Activated naive CD4-positive, alpha-beta T cell treated with anti-CD3 and anti-CD28 coated beads, Interleukin-2, amount 10 ng/mL, durations not matched to agents 7 days and 5 days (primary cell): ENCODE data around the gene KLHL25.
"Not testable (repeated sequence)": the region's sequence is repeated elsewhere in the genome, so short reads cannot be mapped to it uniquely, and the experiment has no call there.

Experiments
- CTCF ChIA-PET: fragments of 350-600 bp; sonication (Branson Sonifier 250); formaldehyde crosslinking; loops from one replicate; lab custom pipeline; 2021; ENCODE audit warnings: antibody characterized with exemption; lab: Charles Lee
- DNase-seq: peaks from one replicate; pipeline ENCODE4 v3.0.0-alpha.2; 2020
- H3K27ac Mint-ChIP-seq: one replicate; pipeline ENCODE4 v1.8.0; 2021; ENCODE audit warnings: mild to moderate bottlenecking, moderate library complexity, mixed read lengths
- H3K27me3 Mint-ChIP-seq: one replicate; pipeline ENCODE4 v1.8.0; 2021; ENCODE audit warnings: mild to moderate bottlenecking, mixed read lengths
- H3K36me3 Mint-ChIP-seq: one replicate; pipeline ENCODE4 v1.8.0; 2021; ENCODE audit warnings: mixed read lengths
- H3K4me1 Mint-ChIP-seq: one replicate; pipeline ENCODE4 v1.8.0; 2021; ENCODE audit warnings: mixed read lengths
- H3K4me3 Mint-ChIP-seq: one replicate; pipeline ENCODE4 v1.8.0; 2021; ENCODE audit warnings: mild to moderate bottlenecking, moderate library complexity, mixed read lengths
- H3K9me3 Mint-ChIP-seq: one replicate; pipeline ENCODE4 v1.8.0; 2021; ENCODE audit warnings: mixed read lengths

Gene KLHL25

GRCh38 chr15:85794598-85795336 is at the start of gene KLHL25:
Gene KLHL25, minus strand, starts transcription at chr15:85794925. Its CDS starts 25,115 bp downstream, at chr15:85769810.
- Mint-ChIP-seq H3K4me1 (peaks cover 33% of the 10 kb centered on the region), H3K36me3 (peaks cover 3% of the 10 kb centered on the region), H3K27me3 (peaks cover 24% of the 10 kb centered on the region), H3K27ac (peak within 1 kb of the TSS; percentile 91), H3K9me3 (peaks cover 1% of the 10 kb centered on the region), H3K4me3 (peak within 1 kb of the TSS; percentile 85)
- CTCF ChIA-PET = interaction anchor here (0.8 kb wide), 1 partner anchor 65 kb away, joined by 3 read pairs; no protein-coding TSS in a partner anchor
- DNase-seq = peak; percentile 96

DNA sequence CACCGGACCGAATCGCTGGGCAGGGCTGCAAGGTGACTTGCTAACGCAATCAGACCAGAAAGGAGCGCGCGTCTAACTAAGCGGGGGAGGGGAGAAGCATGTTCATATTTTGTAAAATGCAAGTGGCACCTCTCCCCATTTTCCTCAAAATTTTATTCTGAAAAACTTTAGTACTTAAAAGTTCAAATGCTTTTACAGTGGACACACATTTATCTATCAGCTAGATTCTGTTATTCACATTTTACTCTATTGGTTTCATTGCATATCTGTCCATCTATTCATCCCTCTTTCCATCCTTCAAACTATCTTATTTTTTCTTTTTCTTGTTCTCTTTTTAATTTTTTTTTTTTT is 46.1 kb upstream of the KLHL25 start:
- no peak overlapping the region for H3K4me3 Mint-ChIP-seq

DNA sequence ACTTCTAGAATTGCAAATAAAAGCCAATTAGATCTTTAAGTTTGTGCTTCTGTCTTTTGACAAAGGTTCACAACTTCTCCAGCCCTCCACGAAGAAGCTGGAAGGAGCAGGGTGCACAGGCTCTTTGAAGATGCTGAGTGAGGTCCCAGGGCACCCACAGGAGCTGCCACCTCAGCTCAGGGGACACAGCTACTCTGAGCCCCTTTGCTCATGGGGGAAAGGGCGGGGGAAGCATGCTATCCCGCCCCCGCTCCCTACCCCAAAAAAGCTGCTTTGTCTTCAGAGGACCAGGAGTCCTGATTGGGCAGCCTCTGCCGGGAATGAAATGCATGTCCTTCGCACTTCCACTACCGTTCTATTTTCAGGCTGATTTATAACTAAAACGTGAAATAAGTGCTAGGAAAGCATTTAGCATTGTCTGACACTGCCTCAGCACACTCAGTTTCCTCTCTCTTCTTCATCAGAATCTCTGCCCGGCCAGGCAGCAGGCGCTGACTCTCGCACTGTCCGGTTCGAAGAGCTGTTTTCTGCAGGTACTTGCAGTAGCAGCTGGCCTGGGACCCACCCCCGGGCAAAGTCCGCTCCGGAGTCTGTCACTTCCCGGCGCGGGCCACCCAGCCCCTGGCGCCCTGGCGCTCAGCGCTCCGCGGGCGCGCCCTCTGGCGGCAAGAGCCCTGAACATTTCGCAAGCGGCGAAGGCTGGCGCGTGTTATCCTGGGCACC is 45.5 kb upstream of the KLHL25 start:
- CTCF ChIA-PET = interaction anchor here (0.7 to 3.8 kb wide), 15 partner anchors 10 to 544 kb away, joined by 3 to 64 read pairs (median 3); no protein-coding TSS in a partner anchor

More for the DNA sequence above, 46.1 kb upstream of the KLHL25 start:
- DNase-seq = no peak
- no peak overlapping the region for H3K27ac Mint-ChIP-seq
- H3K36me3 Mint-ChIP-seq = no peaks in the 10 kb centered on the region
- no peaks in the 10 kb centered on the region for H3K9me3 Mint-ChIP-seq
- H3K4me1 Mint-ChIP-seq = peaks cover 4% of the 10 kb centered on the region
- CTCF ChIA-PET = interaction anchor here (0.7 to 3.8 kb wide), 15 partner anchors 10 to 544 kb away, joined by 3 to 64 read pairs (median 3); no protein-coding TSS in a partner anchor
- H3K27me3 Mint-ChIP-seq = peaks cover 37% of the 10 kb centered on the region

DNA sequence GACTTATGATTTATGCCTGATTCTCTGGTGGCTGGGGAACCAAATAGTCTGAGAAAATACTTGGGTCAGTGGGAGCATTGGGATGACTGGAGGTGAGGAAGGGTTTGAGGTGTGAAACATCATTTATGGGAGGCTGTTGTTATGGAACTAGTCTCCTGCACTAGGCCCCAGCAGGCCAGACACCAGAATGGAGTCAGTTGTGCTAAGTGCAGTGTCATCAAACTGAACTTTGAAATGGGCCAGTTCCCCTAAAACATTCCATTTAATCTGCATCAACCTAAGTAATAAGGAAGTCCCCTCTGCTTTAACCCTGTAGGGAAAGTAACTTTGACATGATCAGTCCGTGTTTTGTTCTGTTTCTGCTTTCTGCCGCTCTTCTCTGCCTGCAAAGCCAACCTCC is 44.9 kb upstream of the KLHL25 start:
- Mint-ChIP-seq H3K36me3 (no peaks in the 10 kb centered on the region), H3K4me3 (no peak overlapping the region), H3K9me3 (no peaks in the 10 kb centered on the region), H3K27me3 (peaks cover 30% of the 10 kb centered on the region), H3K27ac (no peak overlapping the region), H3K4me1 (peaks cover 4% of the 10 kb centered on the region)
- no peak for DNase-seq
- CTCF ChIA-PET = interaction anchor here (0.9 to 3.8 kb wide), 9 partner anchors 11 to 543 kb away, joined by 3 to 64 read pairs (median 4); no protein-coding TSS in a partner anchor

More for the DNA sequence above, 45.5 kb upstream of the KLHL25 start:
- DNase-seq = peak; percentile 82
- Mint-ChIP-seq H3K27ac (no peak overlapping the region), H3K4me3 (peak overlapping the region; percentile 45), H3K4me1 (peaks cover 4% of the 10 kb centered on the region), H3K9me3 (no peaks in the 10 kb centered on the region), H3K27me3 (peaks cover 32% of the 10 kb centered on the region), H3K36me3 (no peaks in the 10 kb centered on the region)

- peaks cover 4% of the 10 kb centered on the region for H3K4me1 Mint-ChIP-seq
- DNase-seq = no peak
- peaks cover 30% of the 10 kb centered on the region for H3K27me3 Mint-ChIP-seq
- no peaks in the 10 kb centered on the region for H3K36me3 Mint-ChIP-seq
- CTCF ChIA-PET = interaction anchor here (0.6 to 2.4 kb wide), 5 partner anchors 60 to 112 kb away, joined by 3 to 6 read pairs (median 3); no protein-coding TSS in a partner anchor
- H3K4me3 Mint-ChIP-seq = no peak overlapping the region
- H3K27ac Mint-ChIP-seq = no peak overlapping the region
- no peaks in the 10 kb centered on the region for H3K9me3 Mint-ChIP-seq
Observed at GRCh38 chr15:85838655-85839054, 43.9 kb upstream of the KLHL25 start.

DNA sequence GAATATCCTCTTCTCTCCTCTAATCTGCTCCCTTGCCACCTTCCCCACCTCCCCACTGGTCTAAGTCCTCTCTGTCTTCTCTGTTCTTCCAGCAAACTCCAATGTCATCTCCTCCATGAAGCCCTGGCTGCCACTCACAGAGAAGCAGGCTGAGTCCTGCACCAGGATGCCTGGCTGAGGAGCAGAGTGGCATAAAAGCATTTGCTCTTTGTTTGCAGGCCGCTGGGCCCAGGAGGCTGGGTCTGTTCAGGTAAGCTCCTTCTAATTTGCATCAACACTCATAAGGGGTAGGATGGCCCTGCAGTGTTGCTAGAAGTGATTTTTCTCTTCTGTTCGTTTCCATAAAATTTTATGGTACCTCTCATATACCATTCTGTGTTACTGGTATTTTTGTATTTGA is 43.2 kb upstream of the KLHL25 start:
- H3K27ac Mint-ChIP-seq = no peak overlapping the region
- H3K36me3 Mint-ChIP-seq = no peaks in the 10 kb centered on the region
- peaks cover 4% of the 10 kb centered on the region for H3K4me1 Mint-ChIP-seq
- no peak for DNase-seq
- H3K4me3 Mint-ChIP-seq = no peak overlapping the region
- CTCF ChIA-PET = interaction anchor here (0.9 to 1.1 kb wide), 4 partner anchors 59 to 111 kb away, joined by 3 to 4 read pairs (median 3); no protein-coding TSS in a partner anchor
- no peaks in the 10 kb centered on the region for H3K9me3 Mint-ChIP-seq
- H3K27me3 Mint-ChIP-seq = peaks cover 29% of the 10 kb centered on the region

DNA sequence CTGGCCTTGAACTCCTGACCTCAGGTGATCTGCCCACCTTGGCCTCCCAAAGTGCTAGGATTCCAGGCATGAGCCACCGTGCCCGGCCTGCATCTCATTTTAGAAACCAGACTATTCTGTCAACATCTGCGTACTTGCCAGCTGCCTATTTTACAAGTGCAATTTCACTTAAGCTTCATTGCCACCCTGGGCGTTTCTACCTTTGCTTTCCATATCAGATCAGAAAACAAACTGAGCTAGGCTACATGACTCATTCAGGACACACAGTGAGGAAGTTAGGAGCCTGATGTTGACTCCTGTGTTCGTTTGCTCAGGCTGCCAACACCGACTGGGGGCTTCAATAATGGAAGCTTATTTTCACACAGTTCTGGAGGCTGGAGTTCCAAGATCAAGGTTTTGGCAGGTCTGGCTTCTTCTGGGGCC is 42.3 kb upstream of the KLHL25 start:
- H3K36me3 Mint-ChIP-seq = no peaks in the 10 kb centered on the region
- H3K27ac Mint-ChIP-seq = no peak overlapping the region
- H3K27me3 Mint-ChIP-seq = peaks cover 32% of the 10 kb centered on the region
- H3K4me3 Mint-ChIP-seq = no peak overlapping the region
- DNase-seq = no peak
- no peaks in the 10 kb centered on the region for H3K9me3 Mint-ChIP-seq
- CTCF ChIA-PET = interaction anchor here (1.1 kb wide), 4 partner anchors 10 to 107 kb away, joined by 3 to 4 read pairs (median 4); no protein-coding TSS in a partner anchor
- peaks cover 4% of the 10 kb centered on the region for H3K4me1 Mint-ChIP-seq

- peaks cover 34% of the 10 kb centered on the region for H3K27me3 Mint-ChIP-seq
- CTCF ChIA-PET = interaction anchor here (1.5 kb wide), 1 partner anchor 11 kb away, joined by 3 read pairs; no protein-coding TSS in a partner anchor
- no peak for DNase-seq
Observed at GRCh38 chr15:85834651-85835050, 39.9 kb upstream of the KLHL25 start.

GRCh38 chr15:85832394-85832793 is 37.7 kb upstream of the KLHL25 start:
- no peaks in the 10 kb centered on the region for H3K36me3 Mint-ChIP-seq
- CTCF ChIA-PET = interaction anchor here (0.9 to 3.2 kb wide), 3 partner anchors 102 to 131 kb away, joined by 3 to 24 read pairs (median 3); no protein-coding TSS in a partner anchor
- H3K4me3 Mint-ChIP-seq = no peak overlapping the region
- peaks cover 30% of the 10 kb centered on the region for H3K27me3 Mint-ChIP-seq
- H3K9me3 Mint-ChIP-seq = no peaks in the 10 kb centered on the region
- H3K27ac Mint-ChIP-seq = no peak overlapping the region
- H3K4me1 Mint-ChIP-seq = no peaks in the 10 kb centered on the region
- DNase-seq = no peak

More at GRCh38 chr15:85834651-85835050, 39.9 kb upstream of the KLHL25 start:
- Mint-ChIP-seq H3K4me1 (no peaks in the 10 kb centered on the region), H3K9me3 (no peaks in the 10 kb centered on the region), H3K27ac (no peak overlapping the region), H3K4me3 (no peak overlapping the region), H3K36me3 (no peaks in the 10 kb centered on the region)

GRCh38 chr15:85831415-85832113 is 36.8 kb upstream of the KLHL25 start:
- CTCF ChIA-PET = interaction anchor here (0.9 to 3.2 kb wide), 5 partner anchors 11 to 215 kb away, joined by 3 to 24 read pairs (median 3); no protein-coding TSS in a partner anchor
- peak; percentile 56 for DNase-seq
- H3K36me3 Mint-ChIP-seq = no peaks in the 10 kb centered on the region

GRCh38 chr15:85829754-85830153 is 35.0 kb upstream of the KLHL25 start:
- H3K4me1 Mint-ChIP-seq, H3K36me3 Mint-ChIP-seq, H3K4me3 Mint-ChIP-seq, H3K27ac Mint-ChIP-seq, H3K9me3 Mint-ChIP-seq, DNase-seq: not testable (repeated sequence)
- peaks cover 28% of the 10 kb centered on the region for H3K27me3 Mint-ChIP-seq
- CTCF ChIA-PET = interaction anchor here (1.1 to 3.2 kb wide), 4 partner anchors 10 to 213 kb away, joined by 3 to 24 read pairs (median 4); no protein-coding TSS in a partner anchor

More at GRCh38 chr15:85831415-85832113, 36.8 kb upstream of the KLHL25 start:
- Mint-ChIP-seq H3K4me1 (no peaks in the 10 kb centered on the region), H3K9me3 (no peaks in the 10 kb centered on the region), H3K4me3 (no peak overlapping the region), H3K27me3 (peaks cover 30% of the 10 kb centered on the region), H3K27ac (no peak overlapping the region)

GRCh38 chr15:85828874-85829273 is 34.1 kb upstream of the KLHL25 start:
- no peak for DNase-seq
- H3K36me3 Mint-ChIP-seq = no peaks in the 10 kb centered on the region
- no peak overlapping the region for H3K4me3 Mint-ChIP-seq
- peaks cover 21% of the 10 kb centered on the region for H3K27me3 Mint-ChIP-seq
- CTCF ChIA-PET = interaction anchor here (1.1 to 1.6 kb wide), 3 partner anchors 11 to 99 kb away, joined by 3 to 5 read pairs (median 5); no protein-coding TSS in a partner anchor
- H3K27ac Mint-ChIP-seq = no peak overlapping the region
- no peaks in the 10 kb centered on the region for H3K4me1 Mint-ChIP-seq
- no peaks in the 10 kb centered on the region for H3K9me3 Mint-ChIP-seq

GRCh38 chr15:85828126-85828525 is 33.4 kb upstream of the KLHL25 start:
- CTCF ChIA-PET = interaction anchor here (1.6 kb wide), 1 partner anchor 98 kb away, joined by 5 read pairs; no protein-coding TSS in a partner anchor
- no peaks in the 10 kb centered on the region for H3K4me1 Mint-ChIP-seq

More at GRCh38 chr15:85828126-85828525, 33.4 kb upstream of the KLHL25 start:
- Mint-ChIP-seq H3K4me3 (no peak overlapping the region), H3K27ac (no peak overlapping the region), H3K27me3 (peaks cover 16% of the 10 kb centered on the region), H3K9me3 (no peaks in the 10 kb centered on the region), H3K36me3 (no peaks in the 10 kb centered on the region)
- no peak for DNase-seq
